ENCODE data around the gene SYPL1.
A peak's percentile ranks its signal among the peaks of the same experiment; 100 is the strongest.

The SYPL1 gene

GRCh38 chr7:106071999-106072714, 40.0 kb downstream of the SYPL1 start:
- H3K9ac ChIP-seq (ENCODE audit: low read depth, low read length), result peak overlapping the region; percentile 62
- peak overlapping the region; percentile 100 for H3K27ac ChIP-seq (ENCODE audit: low read length)
- ATAC-seq (ENCODE audit: insufficient read depth, low read depth), result peak; percentile 15

GRCh38 chr7:106071356-106071998, 40.6 kb downstream of the SYPL1 start:
- H3K9ac ChIP-seq (ENCODE audit: low read depth, low read length), result peak overlapping the region; percentile 62
- H3K27me3 ChIP-seq (ENCODE audit: insufficient read depth, low read length, poor library complexity), result no peaks in the 10 kb centered on the region
- H3K27ac ChIP-seq (ENCODE audit: low read length), result peak overlapping the region; percentile 100
- ATAC-seq (ENCODE audit: insufficient read depth, low read depth) (peak; percentile 92), DNase-seq (peak; percentile 83)
- H3K9me3 ChIP-seq (ENCODE audit: insufficient read depth, low read length, severe bottlenecking), result no peaks in the 10 kb centered on the region
- TF ChIP-seq EZH2 (IDR thresholded peaks at IDR 0.05; ENCODE audit: borderline replicate concordance, low read depth, low read length, severe bottlenecking) (no peak), CTCF (IDR thresholded peaks at IDR 0.05; ENCODE audit: borderline replicate concordance, extremely low read depth, low read length, poor library complexity, severe bottlenecking) (no peak)
- H3K4me3 ChIP-seq (ENCODE audit: low read depth in 1 of 2, low read length in 2 of 2), result peak overlapping the region; percentile 1 to 56; a peak in 3 of 4 replicates
- H3K36me3 ChIP-seq (ENCODE audit: insufficient read depth, low read length), result no peaks in the 10 kb centered on the region
- H3K4me2 ChIP-seq (ENCODE audit: insufficient read depth, low read length), result peak overlapping the region; percentile 72
- H3K79me2 ChIP-seq (ENCODE audit: insufficient read depth, low read length), result no peaks in the 10 kb centered on the region
- peaks cover 65% of the 10 kb centered on the region for H3K4me1 ChIP-seq (ENCODE audit: insufficient read depth, low read length)
- H4K20me1 ChIP-seq (ENCODE audit: insufficient read depth, low read length), result no peaks in the 10 kb centered on the region
- H2AFZ ChIP-seq (ENCODE audit: low read depth, low read length), result peak overlapping the region; percentile 70

More at GRCh38 chr7:106071999-106072714, 40.0 kb downstream of the SYPL1 start:
- Histone ChIP-seq H3K79me2 (ENCODE audit: insufficient read depth, low read length) (no peaks in the 10 kb centered on the region), H4K20me1 (ENCODE audit: insufficient read depth, low read length) (no peaks in the 10 kb centered on the region), H3K4me3 (ENCODE audit: low read depth in 1 of 2, low read length in 2 of 2) (peak overlapping the region in 1 of 2 experiments; percentile 56; a peak in 2 of 4 replicates), H3K27me3 (ENCODE audit: insufficient read depth, low read length, poor library complexity) (no peaks in the 10 kb centered on the region), H3K4me1 (ENCODE audit: insufficient read depth, low read length) (peaks cover 65% of the 10 kb centered on the region), H3K9me3 (ENCODE audit: insufficient read depth, low read length, severe bottlenecking) (no peaks in the 10 kb centered on the region), H2AFZ (ENCODE audit: low read depth, low read length) (peak overlapping the region; percentile 70), H3K4me2 (ENCODE audit: insufficient read depth, low read length) (peak overlapping the region; percentile 72), H3K36me3 (ENCODE audit: insufficient read depth, low read length) (no peaks in the 10 kb centered on the region)
- DNase-seq, result no peak
- TF ChIP-seq CTCF (IDR thresholded peaks at IDR 0.05; ENCODE audit: borderline replicate concordance, extremely low read depth, low read length, poor library complexity, severe bottlenecking), result no peak
- TF ChIP-seq EZH2 (IDR thresholded peaks at IDR 0.05; ENCODE audit: borderline replicate concordance, low read depth, low read length, severe bottlenecking), result no peak

- Histone ChIP-seq H3K4me1 (ENCODE audit: insufficient read depth, low read length) (peaks cover 59% of the 10 kb centered on the region), H3K79me2 (ENCODE audit: insufficient read depth, low read length) (no peaks in the 10 kb centered on the region), H3K36me3 (ENCODE audit: insufficient read depth, low read length) (no peaks in the 10 kb centered on the region), H3K27me3 (ENCODE audit: insufficient read depth, low read length, poor library complexity) (no peaks in the 10 kb centered on the region), H2AFZ (ENCODE audit: low read depth, low read length) (peak overlapping the region; percentile 70), H3K9ac (ENCODE audit: low read depth, low read length) (peak overlapping the region; percentile 62), H3K4me2 (ENCODE audit: insufficient read depth, low read length) (peak overlapping the region; percentile 72), H4K20me1 (ENCODE audit: insufficient read depth, low read length) (no peaks in the 10 kb centered on the region), H3K27ac (ENCODE audit: low read length) (peak overlapping the region; percentile 100), H3K9me3 (ENCODE audit: insufficient read depth, low read length, severe bottlenecking) (no peaks in the 10 kb centered on the region), H3K4me3 (ENCODE audit: low read depth in 1 of 2, low read length in 2 of 2) (peak overlapping the region; percentile 1 to 56; a peak in 3 of 4 replicates)
- DNase-seq (peak; percentile 37), ATAC-seq (ENCODE audit: insufficient read depth, low read depth) (peak; percentile 5; the same call in 2 of the 3 replicates)
- no peak for TF ChIP-seq EZH2 (IDR thresholded peaks at IDR 0.05; ENCODE audit: borderline replicate concordance, low read depth, low read length, severe bottlenecking)
- TF ChIP-seq CTCF (IDR thresholded peaks at IDR 0.05; ENCODE audit: borderline replicate concordance, extremely low read depth, low read length, poor library complexity, severe bottlenecking), result no peak
Observed at GRCh38 chr7:106070567-106071254, 41.4 kb downstream of the SYPL1 start.
